Body of pancreas (tissue), 4 donors: ENCODE results near the gene KCNJ18. TPM values are rescaled to one million over a fixed set of nuclear protein-coding genes. Genes with fewer than 3 reads are reported as not detected.
"Not testable (repeated sequence)": the region's sequence is repeated elsewhere in the genome, so short reads cannot be mapped to it uniquely, and the experiment has no call there.

ENCODE experiments used
- ATAC-seq: fragments of 150-250 bp; one replicate; pipeline ENCODE4 v1.9.1; 2016
- DNase-seq, 4 donors: peaks; one replicate each; pipeline ENCODE4 v3.0.0-alpha.2; 2019
- H3K27ac ChIP-seq, 4 donors: fragments of 200-600 bp; sonication (generic); 1 replicate in 3 of 4; 2 replicates in 1 of 4; pipeline versions ENCODE4 v1.5.1 to v1.6.1; 2016 to 2019; ENCODE audit warnings: mild to moderate bottlenecking in 1 of 4, mixed read lengths in 1 of 4, moderate library complexity in 1 of 4
- H3K27me3 ChIP-seq, 2 donors: fragments of 200-600 bp; sonication (generic); one replicate each; pipeline ENCODE4 v1.6.0; 2016; ENCODE audit warnings: mild to moderate bottlenecking in 1 of 2
- H3K36me3 ChIP-seq, 2 donors: fragments of 200-600 bp; sonication (generic); replicated peaks in 1 of 2; 2 replicates each; pipeline ENCODE4 v1.5.1; 2016; ENCODE audit warnings: low read depth in 2 of 2; ENCODE audit not compliant: insufficient read depth in 1 of 2
- H3K4me1 ChIP-seq: fragments of 200-600 bp; sonication (generic); one replicate; pipeline ENCODE4 v1.6.0; 2016
- H3K4me3 ChIP-seq, 2 donors: fragments of 200-600 bp; sonication (generic); 1 replicate in 1 of 2; 2 replicates in 1 of 2; pipeline ENCODE4 v1.5.1; 2016 to 2019
- H3K9me3 ChIP-seq, 3 donors: fragments of 200-600 bp; sonication (generic); 1 replicate in 2 of 3; 2 replicates in 1 of 3; pipeline ENCODE4 v1.5.1; 2016
- POLR2A ChIP-seq, 3 donors: fragments of 450-650 bp; IDR thresholded peaks; one replicate each; pipeline ENCODE4 v1.6.1; 2016; ENCODE audit warnings: antibody characterized with exemption in 3 of 3, mild to moderate bottlenecking in 2 of 3
- WGBS, 2 donors: methylation state at CpG; one replicate each; pipeline ENCODE4 v1.1.5; 2017; 5-methylcytosine and 5-hydroxymethylcytosine counted together
- intact Hi-C: fragments of 100-400 bp; cut with DNase I; formaldehyde crosslinking; loops from one replicate; pipeline ENCODE4 v1.15.1; 2023
- total RNA-seq, 2 donors: library from RNA; depleted of rRNA; stranded (reverse); fragments of >200 nt; gene quantifications; one replicate each; pipeline ENCODE4 v1.1.0, GENCODE V29; 2016
- TF ChIP-seq, protein P1 (sequence below), 7 experiments: fragments of 450-650 bp in 4 of 7; fragments of 200-600 bp in 3 of 7; sonication (generic) in 3 of 7; IDR thresholded peaks; one replicate each; pipeline ENCODE4 v1.5.1; 2016 to 2019; ENCODE audit warnings: antibody characterized with exemption in 7 of 7

KCNJ18 gene
- total RNA-seq, 2 donors from 2014 or later = not detected

DNA sequence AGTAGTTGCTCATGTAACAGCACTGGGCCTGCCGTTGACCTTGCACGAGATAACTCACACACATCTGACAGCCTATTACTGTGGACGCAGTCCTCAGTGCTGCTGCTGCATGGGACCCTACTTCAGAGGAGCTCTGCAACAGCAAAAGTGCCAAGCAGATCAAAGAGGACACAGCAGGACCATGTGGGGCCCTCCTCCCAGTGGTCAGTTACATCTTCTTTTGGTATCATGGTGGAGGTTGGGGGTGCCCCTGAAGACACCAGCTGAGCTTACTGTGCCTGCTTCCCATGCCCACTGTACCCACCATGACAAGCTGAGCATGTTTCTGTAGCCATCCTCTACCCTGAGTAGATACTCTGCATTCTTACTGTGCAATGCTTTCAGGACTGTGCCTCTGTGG is 41.6 kb downstream of the KCNJ18 start:
- ATAC-seq, intact Hi-C loops: not testable (repeated sequence)

DNA sequence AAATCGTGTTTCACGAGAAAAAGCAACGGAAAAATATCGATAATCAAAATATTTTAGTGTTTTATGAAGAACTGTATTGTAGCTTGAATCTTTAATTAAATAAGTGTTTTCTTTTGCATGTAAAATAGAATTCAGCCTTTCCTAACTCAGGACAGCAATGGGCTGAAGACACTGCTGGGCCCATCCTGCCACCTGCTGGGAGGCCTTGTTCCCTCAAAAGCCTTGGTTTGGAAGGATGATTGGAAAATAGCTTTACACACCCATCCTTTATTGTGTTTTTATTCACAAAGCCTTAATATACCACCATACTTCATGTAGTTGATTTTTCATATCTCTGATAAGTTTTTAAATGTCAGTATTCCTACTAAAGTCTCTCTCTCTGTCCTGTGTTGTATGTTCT is 43.5 kb downstream of the KCNJ18 start:
- H3K4me1 ChIP-seq, ATAC-seq, DNase-seq, H3K9me3 ChIP-seq, H3K36me3 ChIP-seq, intact Hi-C loops, H3K27ac ChIP-seq, H3K27me3 ChIP-seq, H3K4me3 ChIP-seq: not testable (repeated sequence)
- 76 to 87% methylated on average over 4 of the region's 4 CpGs for WGBS, 2 donors

More for the DNA sequence above, 41.6 kb downstream of the KCNJ18 start:
- H3K27me3 ChIP-seq, H3K4me3 ChIP-seq, DNase-seq, H3K36me3 ChIP-seq, H3K4me1 ChIP-seq, H3K9me3 ChIP-seq, H3K27ac ChIP-seq: not testable (repeated sequence)
- 67 to 73% methylated on average over 3 of the region's 3 CpGs for WGBS, 2 donors

DNA sequence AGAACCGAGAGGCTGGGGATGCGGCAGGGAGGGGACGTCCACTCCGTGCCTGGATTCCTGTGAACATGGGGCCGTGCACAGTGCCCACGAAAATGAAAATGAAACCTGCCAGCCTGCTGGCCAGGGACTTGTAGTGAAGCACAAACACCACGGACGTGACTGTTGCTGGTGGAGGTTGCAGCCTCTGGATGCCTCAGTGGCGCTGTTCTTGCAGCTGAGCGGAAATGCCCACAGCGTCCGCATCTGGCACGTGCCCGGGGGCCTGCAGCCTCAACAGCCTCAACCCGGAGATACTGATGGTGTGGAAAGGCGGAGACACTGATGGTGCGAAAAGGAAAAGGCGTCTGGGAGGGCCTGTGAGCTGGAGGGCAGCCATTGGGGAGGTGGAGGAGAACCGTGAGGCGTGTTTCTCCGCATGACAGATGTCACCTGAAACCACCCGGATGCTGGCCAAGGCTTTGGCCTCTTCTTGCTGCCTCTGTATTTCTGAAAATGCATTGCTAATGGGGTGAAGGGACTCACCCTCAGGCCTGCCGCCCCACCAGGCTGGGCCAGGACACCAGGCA is 44.8 kb downstream of the KCNJ18 start:
- 64 to 76% methylated on average over 20 to 21 of the region's 23 CpGs for WGBS, 2 donors
- H3K27ac ChIP-seq, intact Hi-C loops: not testable (repeated sequence)

DNA sequence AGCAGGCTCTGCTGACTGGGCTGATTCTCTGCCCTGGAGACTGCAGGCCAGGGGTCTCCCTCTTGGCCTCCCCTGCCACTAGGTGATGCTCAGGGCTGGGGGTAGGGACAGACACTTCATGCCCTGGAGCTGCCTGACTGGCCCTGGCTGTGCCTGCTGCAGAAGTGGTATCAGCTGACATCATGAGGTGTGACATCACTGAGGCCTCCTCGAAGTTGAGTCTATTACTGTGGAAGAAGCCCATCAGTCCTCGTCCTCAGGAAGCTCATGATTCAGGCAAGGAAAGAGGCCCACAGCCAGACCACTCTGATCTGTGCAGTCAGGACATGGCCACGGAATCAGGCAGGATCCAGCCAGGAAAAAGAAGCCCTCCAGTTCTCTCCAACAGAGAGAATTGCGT is 45.9 kb downstream of the KCNJ18 start:
- 17 to 35% methylated on average over 1 to 2 of the region's 4 CpGs for WGBS, 2 donors
- ATAC-seq = not testable (repeated sequence)

More for the DNA sequence above, 44.8 kb downstream of the KCNJ18 start:
- not testable (repeated sequence) for ATAC-seq, H3K27me3 ChIP-seq, H3K9me3 ChIP-seq, DNase-seq, H3K36me3 ChIP-seq, H3K4me3 ChIP-seq, H3K4me1 ChIP-seq

DNA sequence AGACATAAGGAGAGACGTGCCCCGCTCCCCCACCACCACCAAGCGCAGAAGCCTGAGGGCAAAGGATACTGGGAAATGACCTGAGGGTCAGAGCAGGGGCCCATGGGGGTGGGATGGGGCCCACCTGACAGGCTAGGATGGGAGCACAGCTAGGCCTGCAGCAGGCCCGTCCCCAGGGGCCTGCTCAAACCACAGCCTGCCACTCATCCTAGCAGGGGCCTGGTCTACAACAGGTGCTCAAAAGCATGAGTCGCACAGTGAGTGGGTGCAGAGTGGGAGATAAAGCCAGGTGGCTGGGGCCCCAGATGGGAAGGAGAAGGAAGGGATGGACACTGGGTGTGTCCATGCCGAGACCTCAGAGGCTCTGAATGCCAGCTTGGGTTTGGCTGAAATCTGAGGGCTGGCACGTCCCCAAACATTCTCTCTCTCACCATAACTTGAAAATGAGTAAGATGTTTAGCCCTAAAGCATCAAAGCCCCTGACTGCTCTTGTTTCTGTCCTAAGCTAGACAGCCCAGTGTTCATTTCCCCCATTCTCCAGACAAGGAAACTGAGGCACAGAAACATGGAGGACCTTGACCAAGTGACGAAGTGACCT is 46.7 kb downstream of the KCNJ18 start:
- ATAC-seq, H3K9me3 ChIP-seq, H3K36me3 ChIP-seq, DNase-seq, H3K4me3 ChIP-seq, H3K27ac ChIP-seq, H3K4me1 ChIP-seq, intact Hi-C loops, H3K27me3 ChIP-seq: not testable (repeated sequence)
- 80 to 83% methylated on average over 1 to 2 of the region's 8 CpGs for WGBS, 2 donors

More for the DNA sequence above, 45.9 kb downstream of the KCNJ18 start:
- H3K27me3 ChIP-seq, H3K9me3 ChIP-seq, DNase-seq, H3K4me1 ChIP-seq, H3K36me3 ChIP-seq, H3K27ac ChIP-seq, H3K4me3 ChIP-seq, intact Hi-C loops: not testable (repeated sequence)

DNA sequence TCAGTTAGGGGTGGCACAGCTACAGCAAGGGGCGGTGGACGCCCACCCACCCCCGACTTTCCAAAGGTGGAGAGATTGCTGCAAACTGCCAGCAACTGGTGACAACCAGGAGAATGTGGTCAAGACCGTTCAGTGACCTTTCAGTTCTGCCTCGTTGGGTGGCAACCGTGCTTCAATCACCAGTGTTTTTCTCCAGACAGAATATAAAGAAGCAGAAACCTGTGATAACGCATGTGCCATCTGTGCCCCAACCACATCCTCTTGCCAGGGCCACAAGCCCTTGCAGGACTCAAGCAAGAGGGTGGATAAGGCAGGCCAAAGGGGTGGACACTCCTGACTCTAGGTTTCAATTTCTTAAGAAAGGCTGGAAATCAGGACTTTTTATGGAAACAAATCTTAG is 47.2 kb downstream of the KCNJ18 start:
- DNase-seq, intact Hi-C loops, H3K9me3 ChIP-seq, H3K4me3 ChIP-seq, H3K27me3 ChIP-seq, ATAC-seq, H3K36me3 ChIP-seq, H3K4me1 ChIP-seq, H3K27ac ChIP-seq: not testable (repeated sequence)
- WGBS, 2 donors = 40% methylated on average over 2 of the region's 7 CpGs; no CpG with 5 or more reads in 1 of the 2 donors

DNA sequence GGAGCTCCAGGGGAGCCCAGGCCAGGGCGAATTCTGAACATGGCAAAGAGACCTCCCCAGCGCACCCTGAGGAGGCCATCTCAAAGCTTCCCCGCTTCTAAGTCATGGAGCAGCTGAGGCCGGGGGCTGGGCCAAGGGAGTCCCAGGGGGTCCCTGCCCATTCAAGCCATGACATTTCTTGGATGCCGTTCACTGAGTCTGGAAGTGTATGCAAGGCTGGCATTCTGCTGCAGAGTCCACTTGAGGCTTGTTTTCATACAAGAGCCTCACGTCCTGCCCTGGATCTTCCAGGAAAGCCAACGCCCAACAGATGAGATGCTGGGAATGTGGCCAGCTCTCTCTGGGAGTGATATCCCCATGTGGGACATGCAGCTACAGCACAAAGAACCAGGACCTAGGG is 48.5 kb downstream of the KCNJ18 start:
- H3K9me3 ChIP-seq, H3K4me3 ChIP-seq, DNase-seq, intact Hi-C loops, H3K27ac ChIP-seq, H3K4me1 ChIP-seq, ATAC-seq, H3K27me3 ChIP-seq, H3K36me3 ChIP-seq: not testable (repeated sequence)
- 36 to 42% methylated on average over 3 to 4 of the region's 7 CpGs for WGBS, 2 donors

DNA sequence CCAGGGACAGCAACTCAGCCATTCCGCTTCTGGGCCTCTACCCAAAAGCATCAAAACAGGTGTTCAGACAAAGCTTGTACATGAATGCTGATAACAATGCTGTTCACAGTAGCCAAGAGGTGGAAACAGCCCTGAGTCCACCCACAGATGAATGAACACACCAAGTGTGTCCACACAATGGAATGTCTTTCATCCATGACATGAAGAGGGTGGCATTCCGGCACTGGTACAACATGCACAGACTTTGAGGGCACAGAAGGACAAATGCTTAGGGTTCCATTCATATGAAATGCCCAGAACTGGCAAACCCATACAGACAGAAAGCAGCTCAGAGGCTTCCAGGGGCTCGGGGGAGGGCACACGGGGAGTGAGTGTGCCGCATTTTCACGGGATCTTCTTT is 49.2 kb downstream of the KCNJ18 start:
- H3K4me1 ChIP-seq, H3K36me3 ChIP-seq, H3K27me3 ChIP-seq, DNase-seq, intact Hi-C loops, H3K4me3 ChIP-seq, H3K27ac ChIP-seq, ATAC-seq, H3K9me3 ChIP-seq: not testable (repeated sequence)
- no CpG with 5 or more reads among the region's 6 CpGs for WGBS, 2 donors

DNA sequence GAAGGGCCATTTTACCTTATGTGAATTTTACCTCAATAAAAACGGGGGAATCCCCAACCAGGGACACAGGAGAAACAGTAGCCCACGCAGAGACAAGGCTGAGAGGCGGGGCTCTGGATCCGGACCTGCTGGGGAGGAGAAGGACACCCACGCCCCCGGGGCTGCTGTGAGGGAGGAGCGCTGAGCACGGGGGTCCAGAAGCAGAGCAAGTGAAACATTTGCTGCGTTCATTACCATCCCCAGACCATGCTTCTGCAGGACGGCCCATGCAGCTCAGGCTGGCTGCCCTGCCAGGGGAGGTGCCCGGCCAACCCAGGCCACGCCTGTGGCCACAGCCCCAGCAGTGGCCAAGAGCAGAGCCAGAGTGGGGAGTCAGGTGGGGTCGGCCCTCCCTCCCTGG is 50.0 kb downstream of the KCNJ18 start:
- intact Hi-C loops = no loop called here
- Histone ChIP-seq H3K4me3 (no peak overlapping the region), H3K9me3 (no peaks in the 10 kb centered on the region), H3K27ac (no peak overlapping the region), H3K4me1 (no peaks in the 10 kb centered on the region), H3K27me3 (no peaks in the 10 kb centered on the region), H3K36me3 (no peaks in the 10 kb centered on the region)
- DNase-seq (no peak), ATAC-seq (no peak)
- 43 to 52% methylated on average over 8 to 13 of the region's 13 CpGs for WGBS, 2 donors
- no peak for TF ChIP-seq POLR2A (IDR thresholded peaks at IDR 0.05)
- TF ChIP-seq, protein P1, sequence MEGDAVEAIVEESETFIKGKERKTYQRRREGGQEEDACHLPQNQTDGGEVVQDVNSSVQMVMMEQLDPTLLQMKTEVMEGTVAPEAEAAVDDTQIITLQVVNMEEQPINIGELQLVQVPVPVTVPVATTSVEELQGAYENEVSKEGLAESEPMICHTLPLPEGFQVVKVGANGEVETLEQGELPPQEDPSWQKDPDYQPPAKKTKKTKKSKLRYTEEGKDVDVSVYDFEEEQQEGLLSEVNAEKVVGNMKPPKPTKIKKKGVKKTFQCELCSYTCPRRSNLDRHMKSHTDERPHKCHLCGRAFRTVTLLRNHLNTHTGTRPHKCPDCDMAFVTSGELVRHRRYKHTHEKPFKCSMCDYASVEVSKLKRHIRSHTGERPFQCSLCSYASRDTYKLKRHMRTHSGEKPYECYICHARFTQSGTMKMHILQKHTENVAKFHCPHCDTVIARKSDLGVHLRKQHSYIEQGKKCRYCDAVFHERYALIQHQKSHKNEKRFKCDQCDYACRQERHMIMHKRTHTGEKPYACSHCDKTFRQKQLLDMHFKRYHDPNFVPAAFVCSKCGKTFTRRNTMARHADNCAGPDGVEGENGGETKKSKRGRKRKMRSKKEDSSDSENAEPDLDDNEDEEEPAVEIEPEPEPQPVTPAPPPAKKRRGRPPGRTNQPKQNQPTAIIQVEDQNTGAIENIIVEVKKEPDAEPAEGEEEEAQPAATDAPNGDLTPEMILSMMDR (IDR thresholded peaks at IDR 0.05) = no peak

DNA sequence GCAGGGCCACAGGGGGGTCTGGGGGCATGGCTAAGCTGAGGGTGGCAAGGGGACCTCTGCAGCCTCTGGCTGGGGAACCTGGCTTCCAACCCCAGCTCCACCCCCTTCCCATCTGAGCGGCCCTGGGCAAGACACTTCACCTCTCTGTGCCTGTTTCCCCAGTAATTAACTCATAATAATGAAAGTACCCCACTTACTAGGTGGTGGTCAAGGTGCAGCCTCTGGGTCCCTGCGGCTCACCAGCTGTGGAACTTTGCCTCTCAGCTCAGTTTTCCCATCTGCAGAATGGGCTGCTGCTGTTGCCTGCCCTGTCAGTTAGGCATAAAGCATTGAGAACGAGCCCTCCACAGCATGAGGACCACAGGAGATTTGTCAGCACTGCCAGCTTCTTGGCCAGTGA is 51.8 kb downstream of the KCNJ18 start:
- H3K36me3 ChIP-seq, H3K4me3 ChIP-seq, H3K27ac ChIP-seq, H3K4me1 ChIP-seq, H3K27me3 ChIP-seq, intact Hi-C loops, H3K9me3 ChIP-seq, ATAC-seq, DNase-seq: not testable (repeated sequence)
- WGBS, 2 donors = 37% methylated on average over 2 of the region's 3 CpGs; no CpG with 5 or more reads in 1 of the 2 donors

DNA sequence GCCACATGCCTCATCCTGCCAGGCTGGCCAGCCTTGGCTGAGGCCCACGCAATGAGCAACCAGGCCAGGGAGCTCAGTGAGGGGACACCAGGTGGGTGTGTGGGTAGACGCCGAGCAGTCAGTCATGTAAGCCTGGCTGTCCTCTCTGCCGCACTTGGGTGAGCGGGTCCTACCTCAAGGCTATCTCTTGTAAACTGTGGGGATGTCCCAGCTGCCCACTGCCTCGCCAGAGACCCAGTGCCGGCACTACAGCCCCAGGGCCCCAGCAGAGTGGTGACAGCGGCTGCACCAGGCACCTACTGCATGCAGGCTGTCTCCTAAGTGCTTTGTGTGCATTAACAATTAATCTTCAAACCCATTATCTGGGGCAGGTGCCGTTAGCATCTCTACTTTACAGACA is 52.3 kb downstream of the KCNJ18 start:
- H3K27ac ChIP-seq, intact Hi-C loops, DNase-seq, H3K36me3 ChIP-seq, ATAC-seq, H3K9me3 ChIP-seq, H3K4me3 ChIP-seq, H3K4me1 ChIP-seq, H3K27me3 ChIP-seq: not testable (repeated sequence)
- WGBS, 2 donors = 58% methylated on average over 7 of the region's 9 CpGs; no CpG with 5 or more reads in 1 of the 2 donors
